Astrocyte (in vitro differentiated cells and primary cell): Measurements from ENCODE around the gene DKKL1. TPM values are rescaled to one million over a fixed set of nuclear protein-coding genes. Genes with fewer than 3 reads are reported as not detected.

Source experiments
- DNase-seq: peaks from one replicate; pipeline ENCODE4 v3.0.0-alpha.2; 2010; ENCODE audit warnings: low read depth
- FAIRE-seq: peaks from 2 replicates; lab custom pipeline; 2011; peaks lifted over from hg19 to GRCh38; lab: Jason Lieb, UNC
- H2AFZ ChIP-seq: 2 replicates; pipeline ENCODE4 v1.6.0; 2012; ENCODE audit warnings: low read depth, low read length, inconsistent platforms
- H3K27ac ChIP-seq: 2 replicates; pipeline ENCODE4 v1.5.1; 2011; ENCODE audit warnings: low read depth, low read length, inconsistent platforms
- H3K27me3 ChIP-seq: 2 replicates; pipeline ENCODE4 v1.6.0; 2011; ENCODE audit warnings: low read length, inconsistent platforms; ENCODE audit not compliant: insufficient read depth
- H3K36me3 ChIP-seq: 2 replicates; pipeline ENCODE4 v1.5.1; 2011; ENCODE audit warnings: low read length, inconsistent platforms; ENCODE audit not compliant: insufficient read depth
- H3K4me1 ChIP-seq: 2 replicates; pipeline ENCODE4 v1.5.1; 2011; ENCODE audit warnings: low read length, inconsistent platforms; ENCODE audit not compliant: insufficient read depth
- H3K4me2 ChIP-seq: 2 replicates; pipeline ENCODE4 v1.6.0; 2012; ENCODE audit warnings: low read length, inconsistent platforms
- H3K4me3 ChIP-seq: 2 replicates; pipeline ENCODE4 v1.5.1; 2011; ENCODE audit warnings: low read depth, mild to moderate bottlenecking, low read length, inconsistent platforms; ENCODE audit not compliant: insufficient read depth
- H3K79me2 ChIP-seq: 2 replicates; pipeline ENCODE4 v1.6.0; 2012; ENCODE audit warnings: mild to moderate bottlenecking, low read length, inconsistent platforms; ENCODE audit not compliant: insufficient read depth
- H3K9ac ChIP-seq: 2 replicates; pipeline ENCODE4 v1.6.0; 2012; ENCODE audit warnings: mild to moderate bottlenecking, low read length, inconsistent platforms
- H3K9me3 ChIP-seq: 2 replicates; pipeline ENCODE4 v1.5.1; 2012; ENCODE audit warnings: low read depth, mild to moderate bottlenecking, low read length, inconsistent platforms; ENCODE audit not compliant: insufficient read depth
- H4K20me1 ChIP-seq: 2 replicates; pipeline ENCODE4 v1.6.0; 2012; ENCODE audit warnings: low read length, inconsistent platforms; ENCODE audit not compliant: insufficient read depth
- H3K27ac Mint-ChIP-seq: one replicate; pipeline ENCODE4 v1.8.0; 2021; ENCODE audit warnings: mild to moderate bottlenecking, mixed read lengths; ENCODE audit not compliant: unreplicated experiment
- H3K27me3 Mint-ChIP-seq: one replicate; pipeline ENCODE4 v1.8.0; 2021; ENCODE audit warnings: low read depth, mixed read lengths; ENCODE audit not compliant: unreplicated experiment
- H3K36me3 Mint-ChIP-seq: one replicate; pipeline ENCODE4 v1.8.0; 2021; ENCODE audit warnings: low read depth, mixed read lengths; ENCODE audit not compliant: unreplicated experiment
- H3K4me1 Mint-ChIP-seq: one replicate; pipeline ENCODE4 v1.8.0; 2021; ENCODE audit warnings: low read depth, mixed read lengths; ENCODE audit not compliant: unreplicated experiment
- H3K4me3 Mint-ChIP-seq: one replicate; pipeline ENCODE4 v1.8.0; 2021; ENCODE audit warnings: mild to moderate bottlenecking, moderate library complexity, mixed read lengths; ENCODE audit not compliant: unreplicated experiment
- H3K9me3 Mint-ChIP-seq: one replicate; pipeline ENCODE4 v1.8.0; 2021; ENCODE audit warnings: mild to moderate bottlenecking, mixed read lengths; ENCODE audit not compliant: unreplicated experiment
- CTCF ChIP-seq: IDR thresholded peaks from 2 replicates; pipeline ENCODE4 v1.5.1; 2011; ENCODE audit warnings: low read depth, mild to moderate bottlenecking, inconsistent platforms, low read length, moderate library complexity; ENCODE audit not compliant: insufficient read depth
- EZH2 ChIP-seq: IDR thresholded peaks from 2 replicates; pipeline ENCODE4 v1.6.1; 2012; ENCODE audit warnings: mild to moderate bottlenecking, low read length, inconsistent platforms; ENCODE audit not compliant: insufficient read depth
- total RNA-seq: library from RNA; stranded (reverse); gene quantifications from 2 replicates; pipeline ENCODE4 v1.2.1, GENCODE V29; 2021

The DKKL1 gene
- total RNA-seq, 1 donor from 2014 or later, result 1.1 TPM

DNA sequence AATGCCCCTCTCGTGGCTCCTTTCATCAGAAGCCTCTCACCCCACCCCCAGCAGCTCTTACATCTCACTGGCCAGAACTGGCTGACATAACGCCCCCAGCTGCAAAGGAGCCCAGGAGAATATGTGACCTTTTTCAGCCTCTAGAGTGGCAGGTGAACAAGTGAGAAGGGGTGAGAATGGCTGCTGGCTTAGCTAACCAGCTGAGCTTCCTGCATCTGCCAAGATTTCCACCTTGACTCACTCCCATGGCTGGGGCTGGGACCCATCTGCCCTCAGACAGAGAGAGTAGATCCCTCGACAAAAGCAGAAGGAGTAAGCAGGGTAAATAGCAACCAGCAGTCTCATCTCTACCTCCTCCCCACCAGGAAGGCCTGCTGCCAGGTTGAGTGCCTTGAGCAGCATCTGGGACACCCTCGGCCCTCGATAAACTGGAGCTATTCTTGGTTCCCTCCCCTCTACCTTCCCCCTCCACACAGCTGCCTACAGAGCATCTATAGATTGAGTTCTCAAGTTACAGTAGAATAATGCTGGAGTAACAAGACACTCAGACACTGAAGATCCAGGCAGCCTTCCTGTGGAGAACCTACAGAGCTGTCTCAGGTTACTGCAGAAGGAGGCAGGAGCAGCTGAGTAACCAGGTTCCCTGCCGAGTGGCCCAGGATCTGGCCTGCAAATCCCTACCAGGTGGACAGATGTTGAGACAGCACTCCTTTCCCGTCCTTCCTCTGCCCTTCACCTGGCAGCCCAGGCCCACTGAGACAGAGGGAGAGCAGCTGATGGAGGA, 39.9 kb downstream of the DKKL1 start:
- Histone ChIP-seq H4K20me1 (no peaks in the 10 kb centered on the region), H3K79me2 (no peaks in the 10 kb centered on the region), H3K4me2 (no peak overlapping the region), H3K9ac (no peak overlapping the region), H3K4me3 (no peak overlapping the region), H3K36me3 (no peaks in the 10 kb centered on the region), H2AFZ (no peak overlapping the region), H3K27me3 (no peaks in the 10 kb centered on the region), H3K9me3 (no peaks in the 10 kb centered on the region), H3K27ac (no peak overlapping the region), H3K4me1 (no peaks in the 10 kb centered on the region)
- Mint-ChIP-seq H3K4me1 (peaks cover 7% of the 10 kb centered on the region), H3K9me3 (no peaks in the 10 kb centered on the region), H3K27me3 (peaks cover 20% of the 10 kb centered on the region), H3K4me3 (no peak overlapping the region), H3K36me3 (peaks cover 4% of the 10 kb centered on the region), H3K27ac (no peak overlapping the region)
- FAIRE-seq (no peak), DNase-seq (peak; percentile 20)
- no peak for TF ChIP-seq EZH2
- TF ChIP-seq CTCF, result no peak

DNA sequence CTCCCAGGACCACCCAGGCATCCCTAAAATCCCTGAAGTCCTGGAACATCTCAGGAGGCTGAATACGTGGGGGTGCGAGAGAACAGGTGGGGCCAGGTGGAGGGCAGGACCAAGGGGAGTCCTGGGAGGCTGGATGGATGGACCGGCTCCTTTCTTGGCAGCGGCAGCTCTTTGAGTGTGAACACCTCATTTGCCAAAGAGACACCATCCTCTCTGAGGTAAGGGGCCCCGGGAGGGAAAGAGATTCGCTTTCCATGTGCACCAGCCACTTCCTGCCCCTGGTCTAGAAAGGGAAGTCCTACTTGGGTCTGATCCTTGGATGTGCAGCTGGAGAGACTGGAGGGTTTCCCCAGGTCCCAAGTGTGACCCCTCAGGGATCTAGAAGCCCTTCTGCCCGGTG, 43.4 kb downstream of the DKKL1 start:
- peaks cover 7% of the 10 kb centered on the region for H3K4me1 Mint-ChIP-seq
- H3K4me3 ChIP-seq, result no peak overlapping the region
- TF ChIP-seq CTCF (no peak), EZH2 (no peak)
- no peaks in the 10 kb centered on the region for H3K79me2 ChIP-seq
- no peak overlapping the region for H3K9ac ChIP-seq
- H3K27ac ChIP-seq, result no peak overlapping the region
- H3K4me3 Mint-ChIP-seq, result no peak overlapping the region
- H3K27ac Mint-ChIP-seq, result no peak overlapping the region
- FAIRE-seq (no peak), DNase-seq (no peak)
- H3K27me3 Mint-ChIP-seq, result peaks cover 28% of the 10 kb centered on the region
- H2AFZ ChIP-seq, result no peak overlapping the region
- no peaks in the 10 kb centered on the region for H3K9me3 Mint-ChIP-seq
- no peaks in the 10 kb centered on the region for H3K36me3 ChIP-seq
- H3K9me3 ChIP-seq, result no peaks in the 10 kb centered on the region
- H3K4me2 ChIP-seq, result no peak overlapping the region
- H4K20me1 ChIP-seq, result no peaks in the 10 kb centered on the region
- H3K27me3 ChIP-seq, result no peaks in the 10 kb centered on the region
- no peaks in the 10 kb centered on the region for H3K4me1 ChIP-seq
- H3K36me3 Mint-ChIP-seq, result peaks cover 4% of the 10 kb centered on the region

GRCh38 chr19:49407482-49408015, 43.9 kb downstream of the DKKL1 start:
- no peaks in the 10 kb centered on the region for H3K9me3 ChIP-seq
- H3K27me3 ChIP-seq, result no peaks in the 10 kb centered on the region
- Mint-ChIP-seq H3K9me3 (no peaks in the 10 kb centered on the region), H3K36me3 (peaks cover 4% of the 10 kb centered on the region), H3K27ac (no peak overlapping the region), H3K4me1 (peaks cover 7% of the 10 kb centered on the region), H3K4me3 (no peak overlapping the region), H3K27me3 (peaks cover 33% of the 10 kb centered on the region)
- no peak overlapping the region for H2AFZ ChIP-seq
- no peaks in the 10 kb centered on the region for H4K20me1 ChIP-seq
- no peak overlapping the region for H3K27ac ChIP-seq
- no peaks in the 10 kb centered on the region for H3K4me1 ChIP-seq
- DNase-seq (no peak), FAIRE-seq (no peak)
- no peak overlapping the region for H3K4me3 ChIP-seq
- H3K9ac ChIP-seq, result no peak overlapping the region
- TF ChIP-seq CTCF (no peak), EZH2 (no peak)
- no peak overlapping the region for H3K4me2 ChIP-seq
- no peaks in the 10 kb centered on the region for H3K79me2 ChIP-seq
- no peaks in the 10 kb centered on the region for H3K36me3 ChIP-seq
